Mucosa of descending colon (tissue), 3 donors: ENCODE results near the gene WDR35. TPM values are rescaled to one million over a fixed set of nuclear protein-coding genes. Genes with fewer than 3 reads are reported as not detected.
"Not testable (repeated sequence)": the region's sequence is repeated elsewhere in the genome, so short reads cannot be mapped to it uniquely, and the experiment has no call there.

Experiments used
- ATAC-seq: fragments of 200-7000 bp; cut with Tn5 transposase; one replicate; pipeline ENCODE4 v1.9.1; 2020; ENCODE audit warnings: mild to moderate bottlenecking, moderate library complexity
- DNase-seq, 3 donors: peaks; one replicate each; pipeline ENCODE4 v3.0.0-alpha.2; 2020
- H3K36me3 ChIP-seq: fragments of 200-600 bp; one replicate; pipeline ENCODE4 v1.8.0; 2021; ENCODE audit warnings: low read depth, mild to moderate bottlenecking
- H3K4me1 ChIP-seq: fragments of 200-600 bp; one replicate; pipeline ENCODE4 v1.8.0; 2021; ENCODE audit warnings: low read depth, mild to moderate bottlenecking
- H3K4me3 ChIP-seq: fragments of 200-600 bp; one replicate; pipeline ENCODE4 v1.8.0; 2021; ENCODE audit warnings: mild to moderate bottlenecking
- H3K9me3 ChIP-seq: fragments of 200-600 bp; one replicate; pipeline ENCODE4 v1.8.0; 2021; ENCODE audit warnings: mild to moderate bottlenecking
- CTCF ChIP-seq: fragments of 200-600 bp; IDR thresholded peaks from one replicate; pipeline ENCODE4 v1.8.0; 2022; ENCODE audit warnings: antibody characterized with exemption, mild to moderate bottlenecking
- intact Hi-C, 2 donors: fragments of 100-400 bp; cut with DNase I in 1 of 2; cut with micrococcal nuclease in 1 of 2; formaldehyde crosslinking; loops; one replicate each; pipeline versions ENCODE4 v1.11.0 to v1.11.1; 2022; cut with DNase I, micrococcal nuclease
- total RNA-seq, 3 donors: library from RNA; stranded (reverse); fragmentation: NEBNext Ultra II Directional in 2 of 3; extraction: Animal tissue kit (Norgen Biotek cat#: 25700) in 2 of 3; gene quantifications; one replicate each; pipeline versions ENCODE4 v1.2.1 to v1.2.4, GENCODE V29; 2021 to 2023
- donor health status: DM: no; HTN: no; CAD: no; lungs with moderate emphysema.
- donor health status: DM: no; HTN: no; CAD: no.
- donor health status: DM: no; HTN: yes; CAD: no.

The WDR35 gene
- total RNA-seq, 3 donors from 2014 or later: 1.9 to 8.8 (median 2.7) TPM

GRCh38 chr2:19894134-19894792 is 95.6 kb downstream of the WDR35 start:
- Histone ChIP-seq H3K36me3 (no peaks in the 10 kb centered on the region), H3K9me3 (no peaks in the 10 kb centered on the region), H3K4me1 (peaks cover 6% of the 10 kb centered on the region), H3K4me3 (no peak overlapping the region)
- ATAC-seq: no peak
- no peak for TF ChIP-seq CTCF
- intact Hi-C loops: no loop called here
- DNase-seq: no peak

- no peaks in the 10 kb centered on the region for H3K36me3 ChIP-seq
- intact Hi-C loops: no loop called here
- no peaks in the 10 kb centered on the region for H3K9me3 ChIP-seq
- H3K4me1 ChIP-seq: peaks cover 6% of the 10 kb centered on the region
- DNase-seq (no peak), ATAC-seq (no peak)
- no peak for TF ChIP-seq CTCF
- no peak overlapping the region for H3K4me3 ChIP-seq
Observed at GRCh38 chr2:19893520-19894133, 96.3 kb downstream of the WDR35 start.

GRCh38 chr2:19891971-19892370 is 97.9 kb downstream of the WDR35 start:
- H3K4me3 ChIP-seq, H3K36me3 ChIP-seq, ATAC-seq, DNase-seq, H3K9me3 ChIP-seq, intact Hi-C loops, H3K4me1 ChIP-seq: not testable (repeated sequence)

- DNase-seq (no peak), ATAC-seq (no peak)
- Histone ChIP-seq H3K36me3 (no peaks in the 10 kb centered on the region), H3K4me1 (peaks cover 6% of the 10 kb centered on the region), H3K4me3 (no peak overlapping the region), H3K9me3 (no peaks in the 10 kb centered on the region)
- intact Hi-C loops: no loop called here
- no peak for TF ChIP-seq CTCF
Observed at GRCh38 chr2:19890104-19890503, 99.8 kb downstream of the WDR35 start.

- DNase-seq: no peak
- Histone ChIP-seq H3K4me3 (no peak overlapping the region), H3K9me3 (no peaks in the 10 kb centered on the region), H3K4me1 (peaks cover 6% of the 10 kb centered on the region), H3K36me3 (no peaks in the 10 kb centered on the region)
- intact Hi-C loops: no loop called here
- TF ChIP-seq CTCF: no peak
- no peak for ATAC-seq
Observed at GRCh38 chr2:19888831-19889230, 101.1 kb downstream of the WDR35 start.

GRCh38 chr2:19887510-19887909 is 102.4 kb downstream of the WDR35 start:
- TF ChIP-seq CTCF: no peak
- no peaks in the 10 kb centered on the region for H3K36me3 ChIP-seq
- DNase-seq: peak; percentile 44 to 64 (median 58)
- intact Hi-C loops: no loop called here
- H3K4me1 ChIP-seq: peaks cover 6% of the 10 kb centered on the region
- no peaks in the 10 kb centered on the region for H3K9me3 ChIP-seq
- no peak overlapping the region for H3K4me3 ChIP-seq
- peak; percentile 95 for ATAC-seq
